ENCODE measurements around the gene BLVRB.

DNA sequence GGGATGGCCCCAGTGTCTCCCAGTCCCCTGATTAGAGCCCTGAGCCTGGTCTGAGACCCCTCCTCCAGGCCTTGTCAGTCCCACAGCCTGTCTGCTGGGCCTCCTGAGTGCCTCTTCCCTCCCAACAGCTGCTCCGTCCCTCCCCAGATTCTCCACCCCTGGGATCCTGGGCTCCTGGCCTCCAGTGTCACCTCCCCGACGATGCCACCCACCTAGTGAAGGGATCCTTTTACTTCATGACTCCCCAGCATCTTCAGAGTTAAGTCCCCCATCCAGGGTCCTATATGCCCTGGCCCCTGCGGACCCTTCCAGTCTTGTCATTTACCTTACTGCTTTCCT is 47.9 kb downstream of the BLVRB start:
- TF ChIP-seq, protein P1, sequence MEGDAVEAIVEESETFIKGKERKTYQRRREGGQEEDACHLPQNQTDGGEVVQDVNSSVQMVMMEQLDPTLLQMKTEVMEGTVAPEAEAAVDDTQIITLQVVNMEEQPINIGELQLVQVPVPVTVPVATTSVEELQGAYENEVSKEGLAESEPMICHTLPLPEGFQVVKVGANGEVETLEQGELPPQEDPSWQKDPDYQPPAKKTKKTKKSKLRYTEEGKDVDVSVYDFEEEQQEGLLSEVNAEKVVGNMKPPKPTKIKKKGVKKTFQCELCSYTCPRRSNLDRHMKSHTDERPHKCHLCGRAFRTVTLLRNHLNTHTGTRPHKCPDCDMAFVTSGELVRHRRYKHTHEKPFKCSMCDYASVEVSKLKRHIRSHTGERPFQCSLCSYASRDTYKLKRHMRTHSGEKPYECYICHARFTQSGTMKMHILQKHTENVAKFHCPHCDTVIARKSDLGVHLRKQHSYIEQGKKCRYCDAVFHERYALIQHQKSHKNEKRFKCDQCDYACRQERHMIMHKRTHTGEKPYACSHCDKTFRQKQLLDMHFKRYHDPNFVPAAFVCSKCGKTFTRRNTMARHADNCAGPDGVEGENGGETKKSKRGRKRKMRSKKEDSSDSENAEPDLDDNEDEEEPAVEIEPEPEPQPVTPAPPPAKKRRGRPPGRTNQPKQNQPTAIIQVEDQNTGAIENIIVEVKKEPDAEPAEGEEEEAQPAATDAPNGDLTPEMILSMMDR (IDR thresholded peaks at IDR 0.05), result no peak
- TF ChIP-seq EP300 (IDR thresholded peaks at IDR 0.05) (no peak), POLR2A (IDR thresholded peaks at IDR 0.05) (no peak), POLR2AphosphoS5 (IDR thresholded peaks at IDR 0.05) (no peak)

Measured in gastroesophageal sphincter (tissue), 3 donors.